Stimulated activated CD8-positive, alpha-beta memory T cell treated with anti-CD3 and anti-CD28 coated beads, Interleukin-4, amount 100 ng/mL, for 48 hours (primary cell): ENCODE measurements around the gene PHF10.

Experiments
- DNase-seq: peaks from one replicate; pipeline ENCODE4 v3.0.0-alpha.2; 2020

The PHF10 gene

GRCh38 chr6:169669889-169670288, 54.4 kb downstream of the PHF10 start:
- no peak for DNase-seq

- no peak for DNase-seq
Observed at GRCh38 chr6:169669147-169669546, 55.2 kb downstream of the PHF10 start.

- DNase-seq: no peak
Observed at GRCh38 chr6:169668203-169668847, 56.0 kb downstream of the PHF10 start.

- DNase-seq: no peak
Observed at GRCh38 chr6:169667716-169668115, 56.6 kb downstream of the PHF10 start.

- no peak for DNase-seq
Observed at GRCh38 chr6:169666441-169666840, 57.9 kb downstream of the PHF10 start.

GRCh38 chr6:169665289-169665688, 59.0 kb downstream of the PHF10 start:
- DNase-seq: no peak

- no peak for DNase-seq
Observed at GRCh38 chr6:169664227-169664626, 60.1 kb downstream of the PHF10 start.

- no peak for DNase-seq
Observed at GRCh38 chr6:169663468-169663867, 60.8 kb downstream of the PHF10 start.

GRCh38 chr6:169661391-169661756, 62.9 kb downstream of the PHF10 start:
- no peak for DNase-seq

- no peak for DNase-seq
Observed at GRCh38 chr6:169660751-169661390, 63.4 kb downstream of the PHF10 start.

GRCh38 chr6:169659820-169660610, 64.3 kb downstream of the PHF10 start:
- DNase-seq: no peak

- DNase-seq: no peak
Observed at GRCh38 chr6:169657284-169657610, 67.1 kb downstream of the PHF10 start.

GRCh38 chr6:169656546-169657283, 67.6 kb downstream of the PHF10 start:
- no peak for DNase-seq

GRCh38 chr6:169654598-169655391, 69.5 kb downstream of the PHF10 start:
- peak; percentile 64 for DNase-seq
